H1 (cell line): Measurements from ENCODE around the gene PRELID2. TPM values are rescaled to one million over a fixed set of nuclear protein-coding genes. Genes with fewer than 3 reads are reported as not detected.

Experiments
- BACH1 ChIP-seq: IDR thresholded peaks from 2 replicates; pipeline ENCODE4 v1.6.1; 2012; ENCODE audit warnings: low read length, improper control_type of control experiment
- BCL11A ChIP-seq, 2 experiments: IDR thresholded peaks; one replicate each; pipeline ENCODE4 v1.6.1; 2011; ENCODE audit warnings: low read depth in 2 of 2, low read length in 2 of 2, mild to moderate bottlenecking in 2 of 2
- EZH2 ChIP-seq: fragments of 200-600 bp; sonication (generic); IDR thresholded peaks from 2 replicates; pipeline ENCODE4 v1.7.1; 2012; ENCODE audit warnings: low read depth, mild to moderate bottlenecking, moderate library complexity, low read length, inconsistent platforms; ENCODE audit not compliant: severe bottlenecking
- NANOG ChIP-seq: IDR thresholded peaks from 2 replicates; pipeline ENCODE4 v1.6.1; 2011; ENCODE audit warnings: low read length, low read depth, mild to moderate bottlenecking, inconsistent platforms; ENCODE audit not compliant: insufficient read depth, poor library complexity, severe bottlenecking
- PHF8 ChIP-seq: fragments of 200-600 bp; sonication (generic); conservative IDR thresholded peaks from 2 replicates; pipeline ENCODE4 v1.7.1; 2012; ENCODE audit warnings: low read depth, mild to moderate bottlenecking, inconsistent platforms, low read length, moderate library complexity
- SIN3A ChIP-seq, 2 experiments: IDR thresholded peaks in 1 of 2; conservative IDR thresholded peaks in 1 of 2; 2 replicates each; pipeline ENCODE4 v1.6.1; 2011 to 2012; ENCODE audit warnings: low read length in 2 of 2, improper control_type of control experiment in 1 of 2, low read depth in 1 of 2, mild to moderate bottlenecking in 1 of 2
- SUZ12 ChIP-seq: fragments of 200-600 bp; sonication (generic); IDR thresholded peaks from 2 replicates; pipeline ENCODE4 v1.6.1; 2012; ENCODE audit warnings: mild to moderate bottlenecking, inconsistent platforms, low read length, moderate library complexity, mixed read lengths
- TEAD4 ChIP-seq: IDR thresholded peaks from 2 replicates; pipeline ENCODE4 v1.6.1; 2012; ENCODE audit warnings: low read depth, low read length, inconsistent platforms, mixed read lengths
- polyA plus RNA-seq, 7 experiments: library from polyadenylated mRNA; depleted of rRNA in 3 of 7; stranded (reverse) in 5 of 7; unstranded in 2 of 7; fragments of >200 nt in 5 of 7; fragments of 200-250 nt in 2 of 7; gene quantifications; 1 replicate in 5 of 7; 2 replicates in 1 of 7; 4 replicates in 1 of 7; pipeline versions ENCODE4 v1.2.1 to v1.2.3, GENCODE V29; 2011 to 2013; ENCODE audit warnings: missing spikeins in 2 of 7, mixed read lengths in 2 of 7
- total RNA-seq: library from RNA; stranded (reverse); fragmentation: NEBNext Ultra II Directional; extraction: Animal tissue kit (Norgen Biotek cat#: 25700); gene quantifications from 2 replicates; pipeline ENCODE4 v1.2.1, GENCODE V29; 2021
- TF ChIP-seq, protein P1 (sequence below): fragments of 300-600 bp; sonication (generic); IDR thresholded peaks from 2 replicates; pipeline ENCODE4 v1.7.1; 2012; ENCODE audit warnings: low read length, moderate library complexity, mild to moderate bottlenecking, inconsistent platforms; ENCODE audit not compliant: insufficient replicate concordance

PRELID2 gene
- total and polyA plus RNA-seq, 2 of the 8 experiments (the other 6 are each of a cell fraction or from before 2014, with no cell fraction given) = 2.2 to 7.8 TPM

DNA sequence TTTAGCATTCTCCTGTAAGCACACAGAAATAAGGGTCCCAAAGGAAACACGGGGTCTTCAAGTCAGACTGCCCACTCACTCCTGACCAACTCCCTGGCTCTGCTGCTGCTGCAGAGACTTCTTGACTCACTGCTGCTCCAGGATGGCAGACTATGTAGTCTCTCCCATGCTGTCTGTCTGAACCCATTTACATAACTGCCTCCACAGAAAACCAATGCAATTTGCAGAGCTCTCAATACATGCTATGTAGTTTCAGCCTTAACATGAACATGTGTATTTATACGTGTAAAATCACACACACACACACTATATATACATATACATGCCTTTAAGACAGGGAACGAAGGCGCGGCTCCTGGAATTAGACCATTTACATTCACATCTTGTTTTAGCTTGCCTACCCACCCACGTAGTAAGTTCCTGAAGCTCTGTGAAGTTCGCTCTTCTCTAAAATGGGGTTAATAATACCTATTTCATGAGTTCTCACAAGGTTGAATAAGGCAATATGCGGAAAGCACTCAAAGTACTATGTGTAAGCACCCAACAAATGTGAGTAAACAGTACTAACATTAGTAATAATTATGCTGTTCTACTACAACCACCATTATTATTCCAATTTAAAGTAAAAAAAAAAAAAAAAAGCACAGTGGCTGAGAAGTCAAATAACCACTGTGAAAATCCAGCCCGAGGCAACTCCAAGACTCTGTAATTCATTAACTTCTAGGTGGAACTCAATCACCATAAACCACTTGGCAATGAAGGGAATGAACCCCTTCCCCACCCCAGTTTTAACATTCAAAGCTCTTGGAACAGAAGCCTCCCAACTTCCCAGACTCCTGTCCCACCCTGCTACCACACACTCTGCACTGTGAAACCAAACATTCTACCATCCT is 31.8 kb downstream of the PRELID2 start (continued):
- TF ChIP-seq, protein P1, sequence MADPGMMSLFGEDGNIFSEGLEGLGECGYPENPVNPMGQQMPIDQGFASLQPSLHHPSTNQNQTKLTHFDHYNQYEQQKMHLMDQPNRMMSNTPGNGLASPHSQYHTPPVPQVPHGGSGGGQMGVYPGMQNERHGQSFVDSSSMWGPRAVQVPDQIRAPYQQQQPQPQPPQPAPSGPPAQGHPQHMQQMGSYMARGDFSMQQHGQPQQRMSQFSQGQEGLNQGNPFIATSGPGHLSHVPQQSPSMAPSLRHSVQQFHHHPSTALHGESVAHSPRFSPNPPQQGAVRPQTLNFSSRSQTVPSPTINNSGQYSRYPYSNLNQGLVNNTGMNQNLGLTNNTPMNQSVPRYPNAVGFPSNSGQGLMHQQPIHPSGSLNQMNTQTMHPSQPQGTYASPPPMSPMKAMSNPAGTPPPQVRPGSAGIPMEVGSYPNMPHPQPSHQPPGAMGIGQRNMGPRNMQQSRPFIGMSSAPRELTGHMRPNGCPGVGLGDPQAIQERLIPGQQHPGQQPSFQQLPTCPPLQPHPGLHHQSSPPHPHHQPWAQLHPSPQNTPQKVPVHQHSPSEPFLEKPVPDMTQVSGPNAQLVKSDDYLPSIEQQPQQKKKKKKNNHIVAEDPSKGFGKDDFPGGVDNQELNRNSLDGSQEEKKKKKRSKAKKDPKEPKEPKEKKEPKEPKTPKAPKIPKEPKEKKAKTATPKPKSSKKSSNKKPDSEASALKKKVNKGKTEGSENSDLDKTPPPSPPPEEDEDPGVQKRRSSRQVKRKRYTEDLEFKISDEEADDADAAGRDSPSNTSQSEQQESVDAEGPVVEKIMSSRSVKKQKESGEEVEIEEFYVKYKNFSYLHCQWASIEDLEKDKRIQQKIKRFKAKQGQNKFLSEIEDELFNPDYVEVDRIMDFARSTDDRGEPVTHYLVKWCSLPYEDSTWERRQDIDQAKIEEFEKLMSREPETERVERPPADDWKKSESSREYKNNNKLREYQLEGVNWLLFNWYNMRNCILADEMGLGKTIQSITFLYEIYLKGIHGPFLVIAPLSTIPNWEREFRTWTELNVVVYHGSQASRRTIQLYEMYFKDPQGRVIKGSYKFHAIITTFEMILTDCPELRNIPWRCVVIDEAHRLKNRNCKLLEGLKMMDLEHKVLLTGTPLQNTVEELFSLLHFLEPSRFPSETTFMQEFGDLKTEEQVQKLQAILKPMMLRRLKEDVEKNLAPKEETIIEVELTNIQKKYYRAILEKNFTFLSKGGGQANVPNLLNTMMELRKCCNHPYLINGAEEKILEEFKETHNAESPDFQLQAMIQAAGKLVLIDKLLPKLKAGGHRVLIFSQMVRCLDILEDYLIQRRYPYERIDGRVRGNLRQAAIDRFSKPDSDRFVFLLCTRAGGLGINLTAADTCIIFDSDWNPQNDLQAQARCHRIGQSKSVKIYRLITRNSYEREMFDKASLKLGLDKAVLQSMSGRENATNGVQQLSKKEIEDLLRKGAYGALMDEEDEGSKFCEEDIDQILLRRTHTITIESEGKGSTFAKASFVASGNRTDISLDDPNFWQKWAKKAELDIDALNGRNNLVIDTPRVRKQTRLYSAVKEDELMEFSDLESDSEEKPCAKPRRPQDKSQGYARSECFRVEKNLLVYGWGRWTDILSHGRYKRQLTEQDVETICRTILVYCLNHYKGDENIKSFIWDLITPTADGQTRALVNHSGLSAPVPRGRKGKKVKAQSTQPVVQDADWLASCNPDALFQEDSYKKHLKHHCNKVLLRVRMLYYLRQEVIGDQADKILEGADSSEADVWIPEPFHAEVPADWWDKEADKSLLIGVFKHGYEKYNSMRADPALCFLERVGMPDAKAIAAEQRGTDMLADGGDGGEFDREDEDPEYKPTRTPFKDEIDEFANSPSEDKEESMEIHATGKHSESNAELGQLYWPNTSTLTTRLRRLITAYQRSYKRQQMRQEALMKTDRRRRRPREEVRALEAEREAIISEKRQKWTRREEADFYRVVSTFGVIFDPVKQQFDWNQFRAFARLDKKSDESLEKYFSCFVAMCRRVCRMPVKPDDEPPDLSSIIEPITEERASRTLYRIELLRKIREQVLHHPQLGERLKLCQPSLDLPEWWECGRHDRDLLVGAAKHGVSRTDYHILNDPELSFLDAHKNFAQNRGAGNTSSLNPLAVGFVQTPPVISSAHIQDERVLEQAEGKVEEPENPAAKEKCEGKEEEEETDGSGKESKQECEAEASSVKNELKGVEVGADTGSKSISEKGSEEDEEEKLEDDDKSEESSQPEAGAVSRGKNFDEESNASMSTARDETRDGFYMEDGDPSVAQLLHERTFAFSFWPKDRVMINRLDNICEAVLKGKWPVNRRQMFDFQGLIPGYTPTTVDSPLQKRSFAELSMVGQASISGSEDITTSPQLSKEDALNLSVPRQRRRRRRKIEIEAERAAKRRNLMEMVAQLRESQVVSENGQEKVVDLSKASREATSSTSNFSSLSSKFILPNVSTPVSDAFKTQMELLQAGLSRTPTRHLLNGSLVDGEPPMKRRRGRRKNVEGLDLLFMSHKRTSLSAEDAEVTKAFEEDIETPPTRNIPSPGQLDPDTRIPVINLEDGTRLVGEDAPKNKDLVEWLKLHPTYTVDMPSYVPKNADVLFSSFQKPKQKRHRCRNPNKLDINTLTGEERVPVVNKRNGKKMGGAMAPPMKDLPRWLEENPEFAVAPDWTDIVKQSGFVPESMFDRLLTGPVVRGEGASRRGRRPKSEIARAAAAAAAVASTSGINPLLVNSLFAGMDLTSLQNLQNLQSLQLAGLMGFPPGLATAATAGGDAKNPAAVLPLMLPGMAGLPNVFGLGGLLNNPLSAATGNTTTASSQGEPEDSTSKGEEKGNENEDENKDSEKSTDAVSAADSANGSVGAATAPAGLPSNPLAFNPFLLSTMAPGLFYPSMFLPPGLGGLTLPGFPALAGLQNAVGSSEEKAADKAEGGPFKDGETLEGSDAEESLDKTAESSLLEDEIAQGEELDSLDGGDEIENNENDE = no peak
- TF ChIP-seq TEAD4 (no peak), EZH2 (no peak), BCL11A (IDR thresholded peaks at IDR 0.05; ENCODE audit: low read depth in 2 of 2, low read length in 2 of 2) (no peak), PHF8 (no peak), NANOG (no peak), SIN3A (conservative IDR thresholded peaks at IDR 0.05 in 1 of 2, IDR thresholded peaks at IDR 0.05 in 1 of 2; ENCODE audit: low read depth in 1 of 2, low read length in 2 of 2) (no peak), BACH1 (no peak), SUZ12 (no peak)
